ENCODE results near the gene GPSM1.

- no peak for TF ChIP-seq POLR2AphosphoS5 (IDR thresholded peaks at IDR 0.05; ENCODE audit: borderline replicate concordance, low read depth, low read length)
- TF ChIP-seq EZH2 (IDR thresholded peaks at IDR 0.05): no peak
Measured at GRCh38 chr9:136305804-136306203, 21.5 kb upstream of the GPSM1 start.
